WERI-Rb-1 (cell line): ENCODE data around the gene SLC39A6.

Source experiments
- DNase-seq: peaks from one replicate; pipeline ENCODE4 v3.0.0-alpha.2; 2020
- H3K27ac ChIP-seq: fragments of 250-450 bp; sonication (Bioruptor Pico); 2 replicates; pipeline ENCODE4 v1.5.1; 2020; ENCODE audit warnings: mild to moderate bottlenecking, moderate library complexity
- H3K27me3 ChIP-seq: fragments of 250-450 bp; sonication (Bioruptor Pico); 2 replicates; pipeline ENCODE4 v1.5.1; 2021; ENCODE audit warnings: mild to moderate bottlenecking, low read depth, moderate library complexity; ENCODE audit not compliant: insufficient read depth, severe bottlenecking
- H3K36me3 ChIP-seq: fragments of 250-450 bp; sonication (Bioruptor Pico); 2 replicates; pipeline ENCODE4 v1.5.1; 2020; ENCODE audit warnings: mild to moderate bottlenecking, moderate library complexity
- H3K4me3 ChIP-seq: 2 replicates; pipeline ENCODE4 v1.5.1; 2011; ENCODE audit warnings: low read depth, mild to moderate bottlenecking, control low read depth, low read length
- H3K9me3 ChIP-seq: fragments of 250-450 bp; sonication (Bioruptor Pico); 2 replicates; pipeline ENCODE4 v1.5.1; 2021; ENCODE audit warnings: mild to moderate bottlenecking, moderate library complexity; ENCODE audit not compliant: severe bottlenecking
- CTCF ChIP-seq: IDR thresholded peaks from 2 replicates; pipeline ENCODE4 v1.5.1; 2011; ENCODE audit warnings: low read depth, mild to moderate bottlenecking, control low read depth, inconsistent platforms, low read length

The SLC39A6 gene

GRCh38 chr18:36114738-36115137 lies 14.4 kb downstream of the SLC39A6 start:
- no peaks in the 10 kb centered on the region for H3K9me3 ChIP-seq
- H3K4me3 ChIP-seq = no peak overlapping the region
- H3K27me3 ChIP-seq = no peaks in the 10 kb centered on the region
- peaks cover 60% of the 10 kb centered on the region for H3K36me3 ChIP-seq
- no peak for DNase-seq
- no peak overlapping the region for H3K27ac ChIP-seq
- TF ChIP-seq CTCF = no peak

DNA sequence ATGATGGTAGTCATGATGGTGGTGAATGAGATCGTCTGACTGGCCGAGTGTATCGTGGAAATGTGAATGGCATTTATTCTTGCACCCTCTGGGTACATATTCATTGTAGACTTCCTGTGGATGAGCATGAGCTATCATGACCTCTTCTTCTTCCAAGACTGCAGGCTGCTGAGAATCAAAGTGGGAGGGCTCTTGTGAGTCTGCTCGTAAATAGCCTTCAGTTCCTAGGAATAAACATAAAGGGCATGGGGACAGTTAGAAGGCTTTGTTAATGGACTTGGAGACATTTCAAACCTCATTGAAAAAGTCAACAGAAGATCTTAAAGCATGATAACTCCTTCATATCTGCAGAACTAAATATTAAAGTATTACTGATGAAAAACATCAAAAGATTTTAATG lies 14.9 kb downstream of the SLC39A6 start:
- Histone ChIP-seq H3K27ac (no peak overlapping the region), H3K9me3 (no peaks in the 10 kb centered on the region), H3K4me3 (no peak overlapping the region), H3K36me3 (peaks cover 59% of the 10 kb centered on the region), H3K27me3 (no peaks in the 10 kb centered on the region)
- no peak for DNase-seq
- no peak for TF ChIP-seq CTCF

- no peak overlapping the region for H3K27ac ChIP-seq
Measured at GRCh38 chr18:36112302-36112701, 16.8 kb downstream of the SLC39A6 start.

GRCh38 chr18:36109737-36110136 lies 19.4 kb downstream of the SLC39A6 start:
- no peak for TF ChIP-seq CTCF
- H3K27me3 ChIP-seq = no peaks in the 10 kb centered on the region
- H3K36me3 ChIP-seq = peaks cover 38% of the 10 kb centered on the region
- H3K9me3 ChIP-seq = no peaks in the 10 kb centered on the region
- DNase-seq = no peak
- H3K27ac ChIP-seq = no peak overlapping the region
- H3K4me3 ChIP-seq = no peak overlapping the region

More at GRCh38 chr18:36112302-36112701, 16.8 kb downstream of the SLC39A6 start:
- Histone ChIP-seq H3K36me3 (peaks cover 57% of the 10 kb centered on the region), H3K4me3 (no peak overlapping the region), H3K9me3 (no peaks in the 10 kb centered on the region), H3K27me3 (no peaks in the 10 kb centered on the region)
- DNase-seq = no peak
- no peak for TF ChIP-seq CTCF

- no peak for TF ChIP-seq CTCF
- H3K36me3 ChIP-seq = peaks cover 28% of the 10 kb centered on the region
Measured at GRCh38 chr18:36108601-36109000, 20.5 kb downstream of the SLC39A6 start.

GRCh38 chr18:36108196-36108595 lies 20.9 kb downstream of the SLC39A6 start:
- DNase-seq = no peak
- H3K36me3 ChIP-seq = peaks cover 26% of the 10 kb centered on the region
- H3K4me3 ChIP-seq = no peak overlapping the region
- H3K9me3 ChIP-seq = no peaks in the 10 kb centered on the region
- no peaks in the 10 kb centered on the region for H3K27me3 ChIP-seq
- no peak overlapping the region for H3K27ac ChIP-seq
- TF ChIP-seq CTCF = no peak

More at GRCh38 chr18:36108601-36109000, 20.5 kb downstream of the SLC39A6 start:
- Histone ChIP-seq H3K9me3 (no peaks in the 10 kb centered on the region), H3K27ac (no peak overlapping the region), H3K4me3 (no peak overlapping the region), H3K27me3 (no peaks in the 10 kb centered on the region)
- DNase-seq = no peak
